Measurements from ENCODE around the gene TAF3. TPM values are rescaled to one million over a fixed set of nuclear protein-coding genes. Genes with fewer than 3 reads are reported as not detected.

Gene TAF3
- total RNA-seq, 2 donors from 2014 or later, result 16.5 to 19.3 TPM

GRCh38 chr10:8047452-8048280, 229.4 kb downstream of the TAF3 start:
- Mint-ChIP-seq H3K36me3 (ENCODE audit: insufficient read depth in 2 of 2) (peaks cover 0 to 7% of the 10 kb centered on the region in 2 donors), H3K27me3 (ENCODE audit: low read depth) (peaks cover 66% of the 10 kb centered on the region), H3K4me1 (ENCODE audit: low read depth) (peaks cover 74% of the 10 kb centered on the region), H3K9me3 (no peaks in the 10 kb centered on the region), H3K4me3 (peak overlapping the region; percentile 76 to 90), H3K27ac (no peak overlapping the region)
- ATAC-seq (replicated peaks in 1 of 2) (peak; percentile 2 to 4), DNase-seq (peak in 1 of 2 donors; percentile 23)

GRCh38 chr10:8048281-8049008, 230.1 kb downstream of the TAF3 start:
- H3K9me3 Mint-ChIP-seq, result no peaks in the 10 kb centered on the region
- peak; percentile 60 to 68 for DNase-seq
- H3K27ac Mint-ChIP-seq, result peak overlapping the region; percentile 79
- H3K27me3 Mint-ChIP-seq (ENCODE audit: low read depth), result peaks cover 65% of the 10 kb centered on the region
- H3K4me1 Mint-ChIP-seq (ENCODE audit: low read depth), result peaks cover 73% of the 10 kb centered on the region
- peak overlapping the region; percentile 76 to 90 for H3K4me3 Mint-ChIP-seq
- H3K36me3 Mint-ChIP-seq (ENCODE audit: insufficient read depth in 2 of 2), result peaks cover 0 to 10% of the 10 kb centered on the region in 2 donors
- peak; percentile 9 to 26 for ATAC-seq (replicated peaks in 1 of 2)

- ATAC-seq (replicated peaks in 1 of 2) (no peak), DNase-seq (no peak)
- Mint-ChIP-seq H3K4me3 (peak overlapping the region; percentile 86 to 90), H3K4me1 (ENCODE audit: low read depth) (peaks cover 65% of the 10 kb centered on the region), H3K36me3 (ENCODE audit: insufficient read depth in 2 of 2) (peaks cover 0 to 10% of the 10 kb centered on the region in 2 donors), H3K9me3 (no peaks in the 10 kb centered on the region), H3K27ac (peak overlapping the region; percentile 79), H3K27me3 (ENCODE audit: low read depth) (peaks cover 57% of the 10 kb centered on the region)
Observed at GRCh38 chr10:8049045-8049864, 230.9 kb downstream of the TAF3 start.

GRCh38 chr10:8049865-8050555, 231.7 kb downstream of the TAF3 start:
- Mint-ChIP-seq H3K27me3 (ENCODE audit: low read depth) (peaks cover 49% of the 10 kb centered on the region), H3K27ac (no peak overlapping the region), H3K9me3 (no peaks in the 10 kb centered on the region), H3K36me3 (ENCODE audit: insufficient read depth in 2 of 2) (peaks cover 2 to 10% of the 10 kb centered on the region in 2 donors), H3K4me1 (ENCODE audit: low read depth) (peaks cover 57% of the 10 kb centered on the region), H3K4me3 (peak overlapping the region; percentile 80 to 86)
- ATAC-seq (replicated peaks in 1 of 2) (no peak), DNase-seq (no peak)

GRCh38 chr10:8050556-8051108, 232.3 kb downstream of the TAF3 start:
- Mint-ChIP-seq H3K4me1 (ENCODE audit: low read depth) (peaks cover 51% of the 10 kb centered on the region), H3K9me3 (no peaks in the 10 kb centered on the region), H3K27ac (peak overlapping the region; percentile 54), H3K4me3 (peak overlapping the region; percentile 80 to 86), H3K36me3 (ENCODE audit: insufficient read depth in 2 of 2) (peaks cover 2 to 12% of the 10 kb centered on the region in 2 donors), H3K27me3 (ENCODE audit: low read depth) (peaks cover 43% of the 10 kb centered on the region)
- DNase-seq, result peak in 1 of 2 donors; percentile 47
- no peak for ATAC-seq (replicated peaks in 1 of 2)

GRCh38 chr10:8051109-8051821, 233.0 kb downstream of the TAF3 start:
- no peak for DNase-seq
- peaks cover 45% of the 10 kb centered on the region for H3K4me1 Mint-ChIP-seq (ENCODE audit: low read depth)
- peaks cover 2 to 12% of the 10 kb centered on the region in 2 donors for H3K36me3 Mint-ChIP-seq (ENCODE audit: insufficient read depth in 2 of 2)
- peaks cover 37% of the 10 kb centered on the region for H3K27me3 Mint-ChIP-seq (ENCODE audit: low read depth)
- no peak overlapping the region for H3K27ac Mint-ChIP-seq
- no peak for ATAC-seq (replicated peaks in 1 of 2)
- peak overlapping the region; percentile 80 to 86 for H3K4me3 Mint-ChIP-seq
- no peaks in the 10 kb centered on the region for H3K9me3 Mint-ChIP-seq

GRCh38 chr10:8051851-8052257, 233.5 kb downstream of the TAF3 start:
- Mint-ChIP-seq H3K9me3 (no peaks in the 10 kb centered on the region), H3K27me3 (ENCODE audit: low read depth) (peaks cover 31% of the 10 kb centered on the region), H3K36me3 (ENCODE audit: insufficient read depth in 2 of 2) (peaks cover 6 to 17% of the 10 kb centered on the region in 2 donors), H3K27ac (peak overlapping the region; percentile 64), H3K4me3 (peak overlapping the region; percentile 88 to 90), H3K4me1 (ENCODE audit: low read depth) (peaks cover 43% of the 10 kb centered on the region)
- DNase-seq, result peak in 1 of 2 donors; percentile 25
- ATAC-seq (replicated peaks in 1 of 2), result no peak

GRCh38 chr10:8052341-8052955, 234.1 kb downstream of the TAF3 start:
- Mint-ChIP-seq H3K27me3 (ENCODE audit: low read depth) (peaks cover 25% of the 10 kb centered on the region), H3K4me1 (ENCODE audit: low read depth) (peaks cover 43% of the 10 kb centered on the region), H3K27ac (peak overlapping the region; percentile 64), H3K36me3 (ENCODE audit: insufficient read depth in 2 of 2) (peaks cover 10 to 17% of the 10 kb centered on the region in 2 donors), H3K4me3 (peak overlapping the region; percentile 88 to 90), H3K9me3 (no peaks in the 10 kb centered on the region)
- no peak for ATAC-seq (replicated peaks in 1 of 2)
- DNase-seq, result peak in 1 of 2 donors; percentile 50

GRCh38 chr10:8052956-8053445, 234.7 kb downstream of the TAF3 start:
- DNase-seq (no peak), ATAC-seq (replicated peaks in 1 of 2) (no peak)
- H3K27me3 Mint-ChIP-seq (ENCODE audit: low read depth), result peaks cover 19% of the 10 kb centered on the region
- peaks cover 43% of the 10 kb centered on the region for H3K4me1 Mint-ChIP-seq (ENCODE audit: low read depth)
- peak overlapping the region; percentile 88 to 90 for H3K4me3 Mint-ChIP-seq
- no peaks in the 10 kb centered on the region for H3K9me3 Mint-ChIP-seq
- H3K27ac Mint-ChIP-seq, result peak overlapping the region; percentile 64
- H3K36me3 Mint-ChIP-seq (ENCODE audit: insufficient read depth in 2 of 2), result peaks cover 10 to 18% of the 10 kb centered on the region in 2 donors

GRCh38 chr10:8053446-8054243, 235.3 kb downstream of the TAF3 start:
- H3K9me3 Mint-ChIP-seq, result no peaks in the 10 kb centered on the region
- DNase-seq (peak; percentile 96 to 98), ATAC-seq (replicated peaks in 1 of 2) (peak; percentile 58 to 61)
- peaks cover 43% of the 10 kb centered on the region for H3K4me1 Mint-ChIP-seq (ENCODE audit: low read depth)
- peak overlapping the region; percentile 88 to 90 for H3K4me3 Mint-ChIP-seq
- H3K36me3 Mint-ChIP-seq (ENCODE audit: insufficient read depth in 2 of 2), result peaks cover 10 to 18% of the 10 kb centered on the region in 2 donors
- H3K27me3 Mint-ChIP-seq (ENCODE audit: low read depth), result peaks cover 17% of the 10 kb centered on the region
- peak overlapping the region; percentile 79 for H3K27ac Mint-ChIP-seq

GRCh38 chr10:8054244-8054493, 235.9 kb downstream of the TAF3 start:
- no peaks in the 10 kb centered on the region for H3K9me3 Mint-ChIP-seq
- H3K36me3 Mint-ChIP-seq (ENCODE audit: insufficient read depth in 2 of 2), result peaks cover 12 to 22% of the 10 kb centered on the region in 2 donors
- H3K27me3 Mint-ChIP-seq (ENCODE audit: low read depth), result peaks cover 17% of the 10 kb centered on the region
- DNase-seq (no peak), ATAC-seq (replicated peaks in 1 of 2) (peak; percentile 9 to 11)
- peak overlapping the region; percentile 88 to 90 for H3K4me3 Mint-ChIP-seq
- H3K4me1 Mint-ChIP-seq (ENCODE audit: low read depth), result peaks cover 43% of the 10 kb centered on the region
- peak overlapping the region; percentile 79 for H3K27ac Mint-ChIP-seq
